Activated T-cell treated with anti-CD3 and anti-CD28 coated beads for 1 hour (primary cell): ENCODE measurements around the gene NUP214.
"Not testable (repeated sequence)": the region's sequence is repeated elsewhere in the genome, so short reads cannot be mapped to it uniquely, and the experiment has no call there.

Experiments
- DNase-seq: peaks from one replicate; pipeline ENCODE4 v3.0.0-alpha.2; 2020; ENCODE audit warnings: low read depth

The NUP214 gene

GRCh38 chr9:131193051-131193450, 67.7 kb downstream of the NUP214 start:
- DNase-seq, result no peak

GRCh38 chr9:131194762-131195161, 69.4 kb downstream of the NUP214 start:
- DNase-seq, result no peak

- DNase-seq, result no peak
Measured at GRCh38 chr9:131197160-131197911, 72.0 kb downstream of the NUP214 start.

GRCh38 chr9:131198041-131198715, 72.8 kb downstream of the NUP214 start:
- no peak for DNase-seq

GRCh38 chr9:131201856-131202255, 76.5 kb downstream of the NUP214 start:
- no peak for DNase-seq

GRCh38 chr9:131203431-131204218, 78.2 kb downstream of the NUP214 start:
- no peak for DNase-seq

GRCh38 chr9:131204285-131204684, 78.9 kb downstream of the NUP214 start:
- no peak for DNase-seq

- no peak for DNase-seq
Measured at GRCh38 chr9:131206495-131206894, 81.1 kb downstream of the NUP214 start.

- not testable (repeated sequence) for DNase-seq
Measured at GRCh38 chr9:131211920-131212319, 86.5 kb downstream of the NUP214 start.

- DNase-seq, result no peak
Measured at GRCh38 chr9:131214286-131214856, 89.0 kb downstream of the NUP214 start.

- no peak for DNase-seq
Measured at GRCh38 chr9:131214876-131215275, 89.5 kb downstream of the NUP214 start.

GRCh38 chr9:131216806-131217205, 91.4 kb downstream of the NUP214 start:
- no peak for DNase-seq

GRCh38 chr9:131217331-131218031, 92.1 kb downstream of the NUP214 start:
- no peak for DNase-seq

- no peak for DNase-seq
Measured at GRCh38 chr9:131218370-131218769, 93.0 kb downstream of the NUP214 start.

- DNase-seq, result no peak
Measured at GRCh38 chr9:131220485-131220884, 95.1 kb downstream of the NUP214 start.

- no peak for DNase-seq
Measured at GRCh38 chr9:131222460-131222859, 97.1 kb downstream of the NUP214 start.

- no peak for DNase-seq
Measured at GRCh38 chr9:131226226-131226625, 100.8 kb downstream of the NUP214 start.

- no peak for DNase-seq
Measured at GRCh38 chr9:131227112-131227958, 101.9 kb downstream of the NUP214 start.

- DNase-seq, result no peak
Measured at GRCh38 chr9:131227959-131228460, 102.6 kb downstream of the NUP214 start.

GRCh38 chr9:131228988-131229387, 103.6 kb downstream of the NUP214 start:
- no peak for DNase-seq

- DNase-seq, result no peak
Measured at GRCh38 chr9:131233556-131233955, 108.2 kb downstream of the NUP214 start.
